ENCODE results near the gene SLC24A3.

The SLC24A3 gene

DNA sequence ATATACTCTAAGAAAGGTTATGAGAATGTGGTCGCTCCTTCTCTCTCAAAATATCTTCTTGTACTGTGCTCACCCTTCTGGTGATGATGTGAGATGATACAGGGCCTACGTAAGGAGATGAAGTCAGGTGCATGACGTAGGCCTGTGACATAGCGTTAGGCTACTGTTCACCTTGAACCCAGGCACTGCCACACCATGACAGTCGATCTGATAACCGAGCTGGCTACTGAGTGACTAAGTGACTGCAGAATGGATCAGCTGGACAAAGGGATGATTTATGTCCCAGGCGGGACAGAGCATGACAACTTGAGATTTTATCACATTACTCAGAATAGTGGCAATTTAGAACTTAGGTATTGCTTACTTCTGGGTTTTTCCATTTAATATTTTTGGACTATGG lies 11.2 kb downstream of the SLC24A3 start:
- H3K36me3 ChIP-seq (replicated peaks; ENCODE audit: low read depth, low read length) = no peaks in the 10 kb centered on the region
- peaks cover 43% of the 10 kb centered on the region for H3K27me3 ChIP-seq (ENCODE audit: low read depth, low read length)
- H3K9me3 ChIP-seq (ENCODE audit: insufficient read depth, low read length) = peaks cover 10% of the 10 kb centered on the region
- H2AFZ ChIP-seq (ENCODE audit: low read depth, low read length) = no peak overlapping the region
- no peaks in the 10 kb centered on the region for H3K79me2 ChIP-seq (ENCODE audit: low read length)
- no peaks in the 10 kb centered on the region for H3K4me1 ChIP-seq (ENCODE audit: low read length)
- H3K4me2 ChIP-seq (ENCODE audit: low read length) = no peak overlapping the region
- H3K4me3 ChIP-seq (ENCODE audit: low read length) = no peak overlapping the region
- TF ChIP-seq EZH2phosphoT487 (IDR thresholded peaks at IDR 0.05; ENCODE audit: low read depth) = no peak
- TF ChIP-seq, protein P1, sequence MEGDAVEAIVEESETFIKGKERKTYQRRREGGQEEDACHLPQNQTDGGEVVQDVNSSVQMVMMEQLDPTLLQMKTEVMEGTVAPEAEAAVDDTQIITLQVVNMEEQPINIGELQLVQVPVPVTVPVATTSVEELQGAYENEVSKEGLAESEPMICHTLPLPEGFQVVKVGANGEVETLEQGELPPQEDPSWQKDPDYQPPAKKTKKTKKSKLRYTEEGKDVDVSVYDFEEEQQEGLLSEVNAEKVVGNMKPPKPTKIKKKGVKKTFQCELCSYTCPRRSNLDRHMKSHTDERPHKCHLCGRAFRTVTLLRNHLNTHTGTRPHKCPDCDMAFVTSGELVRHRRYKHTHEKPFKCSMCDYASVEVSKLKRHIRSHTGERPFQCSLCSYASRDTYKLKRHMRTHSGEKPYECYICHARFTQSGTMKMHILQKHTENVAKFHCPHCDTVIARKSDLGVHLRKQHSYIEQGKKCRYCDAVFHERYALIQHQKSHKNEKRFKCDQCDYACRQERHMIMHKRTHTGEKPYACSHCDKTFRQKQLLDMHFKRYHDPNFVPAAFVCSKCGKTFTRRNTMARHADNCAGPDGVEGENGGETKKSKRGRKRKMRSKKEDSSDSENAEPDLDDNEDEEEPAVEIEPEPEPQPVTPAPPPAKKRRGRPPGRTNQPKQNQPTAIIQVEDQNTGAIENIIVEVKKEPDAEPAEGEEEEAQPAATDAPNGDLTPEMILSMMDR (IDR thresholded peaks at IDR 0.05; ENCODE audit: low read depth, low read length) = no peak
- no peaks in the 10 kb centered on the region for H4K20me1 ChIP-seq (ENCODE audit: insufficient read depth, low read length)
- H3K9ac ChIP-seq (ENCODE audit: low read length) = no peak overlapping the region
- no peak overlapping the region for H3K27ac ChIP-seq (ENCODE audit: low read length)

DNA sequence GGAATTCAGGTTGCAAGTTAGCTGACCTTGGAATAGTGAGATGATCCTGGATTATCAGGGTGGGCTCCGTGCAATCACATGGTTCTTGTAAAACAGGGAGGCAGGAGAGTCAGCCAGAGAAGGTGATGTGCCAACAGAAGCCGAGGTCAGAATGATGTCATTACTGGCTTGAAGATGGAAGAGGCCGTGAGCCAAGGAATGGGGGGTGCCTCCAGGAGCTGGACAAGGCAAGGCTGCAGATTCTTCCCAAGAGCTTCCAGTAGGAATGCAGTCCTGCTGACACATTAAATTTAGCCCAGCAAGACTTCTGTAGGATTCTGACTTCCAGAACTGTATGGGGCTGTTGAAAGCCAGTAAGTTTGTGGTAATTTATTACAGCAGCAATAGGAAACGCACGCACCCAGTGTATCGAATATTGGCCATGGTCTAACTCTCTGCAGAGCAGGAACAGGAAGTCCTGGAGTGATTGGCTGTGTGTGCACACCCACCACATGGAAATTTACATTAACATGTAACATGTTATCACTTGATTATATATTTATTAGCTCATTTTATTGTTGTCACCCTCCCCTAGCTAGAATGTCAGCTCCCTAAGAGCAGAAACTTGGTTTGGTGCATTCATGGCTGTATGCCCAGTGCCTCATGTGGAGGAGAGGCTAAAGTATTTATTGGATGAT lies 19.1 kb downstream of the SLC24A3 start:
- no peaks in the 10 kb centered on the region for H3K79me2 ChIP-seq (ENCODE audit: low read length)
- no peak overlapping the region for H3K4me3 ChIP-seq (ENCODE audit: low read length)
- no peaks in the 10 kb centered on the region for H3K4me1 ChIP-seq (ENCODE audit: low read length)
- H3K27me3 ChIP-seq (ENCODE audit: low read depth, low read length) = peaks cover 37% of the 10 kb centered on the region
- no peaks in the 10 kb centered on the region for H3K9me3 ChIP-seq (ENCODE audit: insufficient read depth, low read length)
- no peaks in the 10 kb centered on the region for H3K36me3 ChIP-seq (replicated peaks; ENCODE audit: low read depth, low read length)
- H3K4me2 ChIP-seq (ENCODE audit: low read length) = no peak overlapping the region
- no peak overlapping the region for H2AFZ ChIP-seq (ENCODE audit: low read depth, low read length)
- no peak overlapping the region for H3K9ac ChIP-seq (ENCODE audit: low read length)
- H4K20me1 ChIP-seq (ENCODE audit: insufficient read depth, low read length) = no peaks in the 10 kb centered on the region
- TF ChIP-seq, protein P1 (IDR thresholded peaks at IDR 0.05; ENCODE audit: low read depth, low read length) = no peak
- TF ChIP-seq EZH2phosphoT487 (IDR thresholded peaks at IDR 0.05; ENCODE audit: low read depth) = no peak
- no peak overlapping the region for H3K27ac ChIP-seq (ENCODE audit: low read length)

DNA sequence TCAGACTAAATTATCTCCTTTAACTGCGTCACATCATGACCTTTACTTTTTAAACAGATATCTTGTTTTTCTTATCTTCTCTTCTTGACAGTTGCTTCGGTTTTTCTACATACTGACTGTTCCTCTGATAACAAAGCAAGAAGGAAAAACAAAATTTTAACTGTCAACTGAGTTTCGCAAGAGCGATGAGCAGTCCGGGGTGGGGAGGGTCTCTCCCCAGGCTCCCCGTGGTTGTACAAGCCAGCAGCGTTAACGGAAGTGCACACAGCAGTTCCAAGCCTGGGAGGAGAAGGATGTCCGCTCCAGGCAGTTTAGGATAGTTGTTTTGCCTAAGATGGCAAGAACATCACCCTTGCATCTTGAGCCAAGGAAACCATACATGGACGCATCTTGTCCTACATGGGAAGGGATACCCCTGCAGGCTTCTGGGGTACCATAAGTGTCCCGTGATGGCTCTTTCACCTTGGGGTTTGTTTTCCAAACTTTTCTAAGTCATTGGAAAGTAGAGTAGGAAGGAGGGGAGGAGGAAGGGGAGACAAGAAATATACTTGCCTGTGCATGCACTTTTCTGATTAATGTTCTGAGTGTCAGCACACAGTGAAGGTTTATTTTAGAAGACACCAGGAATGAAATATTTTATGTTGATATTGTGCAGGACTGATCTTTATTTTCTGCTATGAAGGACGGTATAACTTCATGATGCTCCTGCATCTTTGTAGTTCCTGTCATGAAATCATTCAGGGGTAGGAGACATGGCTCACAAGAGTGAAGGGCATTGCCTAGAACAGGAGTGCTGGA lies 20.8 kb downstream of the SLC24A3 start:
- H3K9ac ChIP-seq (ENCODE audit: low read length) = no peak overlapping the region

More for the DNA sequence above, 20.8 kb downstream of the SLC24A3 start:
- TF ChIP-seq, protein P1 (IDR thresholded peaks at IDR 0.05; ENCODE audit: low read depth, low read length) = no peak
- no peak for TF ChIP-seq EZH2phosphoT487 (IDR thresholded peaks at IDR 0.05; ENCODE audit: low read depth)
- Histone ChIP-seq H3K9me3 (ENCODE audit: insufficient read depth, low read length) (no peaks in the 10 kb centered on the region), H3K4me1 (ENCODE audit: low read length) (peaks cover 8% of the 10 kb centered on the region; the same call in 1 of the 2 replicates), H4K20me1 (ENCODE audit: insufficient read depth, low read length) (no peaks in the 10 kb centered on the region), H2AFZ (ENCODE audit: low read depth, low read length) (no peak overlapping the region), H3K36me3 (replicated peaks; ENCODE audit: low read depth, low read length) (no peaks in the 10 kb centered on the region), H3K4me2 (ENCODE audit: low read length) (no peak overlapping the region), H3K4me3 (ENCODE audit: low read length) (no peak overlapping the region), H3K79me2 (ENCODE audit: low read length) (no peaks in the 10 kb centered on the region), H3K27ac (ENCODE audit: low read length) (no peak overlapping the region), H3K27me3 (ENCODE audit: low read depth, low read length) (peaks cover 45% of the 10 kb centered on the region)
